ENCODE results near the gene GJA9.
"Not testable (repeated sequence)": the region's sequence is repeated elsewhere in the genome, so short reads cannot be mapped to it uniquely, and the experiment has no call there.

GJA9 gene

DNA sequence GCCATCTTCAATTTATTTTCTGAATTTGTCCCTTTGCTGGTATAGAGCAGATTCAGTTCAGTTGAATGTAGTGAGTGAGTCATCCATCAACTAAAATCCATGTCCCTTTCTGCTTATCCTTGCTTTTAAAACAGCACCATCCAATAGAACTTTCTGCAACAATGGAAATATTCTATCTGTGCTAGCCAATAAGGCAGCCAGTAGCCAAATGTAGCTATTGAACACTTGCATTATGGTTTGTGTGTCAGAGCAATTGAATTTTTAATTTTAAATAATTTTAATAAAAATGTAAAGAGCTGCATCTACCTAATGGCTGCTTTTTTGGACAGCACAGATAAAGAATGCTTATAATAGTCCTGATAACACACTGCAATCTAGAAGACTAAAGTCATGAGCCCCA lies at the start of gene GJA9:
Gene GJA9 (minus strand): TSS at position 101 of the 400 bp plus-strand sequence. CDS start 5,489 bp downstream, outside the sequence.
- no peak for DNase-seq

DNA sequence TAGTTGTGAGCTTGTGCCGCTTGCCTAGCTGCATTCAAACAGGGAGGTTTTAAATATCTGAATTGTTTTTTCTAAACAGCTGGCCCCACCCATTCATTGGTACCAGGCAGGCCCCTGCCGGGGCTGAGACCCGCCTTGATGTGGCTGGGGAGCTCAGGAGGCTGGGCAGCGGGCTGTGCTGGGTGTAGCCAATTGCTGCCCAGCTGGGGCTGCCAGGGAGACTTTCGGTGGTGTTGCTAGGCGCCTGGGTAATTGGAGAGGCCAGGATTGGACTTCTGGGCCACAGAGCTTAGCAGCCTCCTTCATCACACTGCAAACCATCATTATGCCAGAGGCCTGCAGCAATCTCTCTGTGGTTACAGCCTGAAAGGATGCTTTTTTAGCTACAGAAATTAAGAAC lies 48.1 kb upstream of the GJA9 start:
- no peak for DNase-seq

DNA sequence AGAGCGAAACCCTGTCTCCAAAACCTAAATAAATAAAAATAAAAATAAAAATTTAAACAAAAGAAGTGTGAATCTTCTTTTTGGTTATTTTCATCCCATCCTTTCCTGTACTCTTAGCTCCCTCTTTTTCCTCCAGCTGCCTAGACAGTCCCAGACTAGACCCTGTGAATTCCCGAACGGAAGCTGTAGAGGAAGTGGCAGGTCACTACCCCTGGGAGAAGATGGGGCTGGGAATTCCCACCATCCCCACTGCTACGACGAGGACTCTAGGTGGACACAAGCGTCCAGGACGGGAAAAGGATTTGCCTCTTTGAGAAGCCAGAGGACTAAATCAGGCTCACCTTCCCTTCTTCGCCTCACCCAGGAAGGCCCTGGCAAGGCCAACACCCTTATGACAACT lies 47.7 kb upstream of the GJA9 start:
- no peak for DNase-seq

DNA sequence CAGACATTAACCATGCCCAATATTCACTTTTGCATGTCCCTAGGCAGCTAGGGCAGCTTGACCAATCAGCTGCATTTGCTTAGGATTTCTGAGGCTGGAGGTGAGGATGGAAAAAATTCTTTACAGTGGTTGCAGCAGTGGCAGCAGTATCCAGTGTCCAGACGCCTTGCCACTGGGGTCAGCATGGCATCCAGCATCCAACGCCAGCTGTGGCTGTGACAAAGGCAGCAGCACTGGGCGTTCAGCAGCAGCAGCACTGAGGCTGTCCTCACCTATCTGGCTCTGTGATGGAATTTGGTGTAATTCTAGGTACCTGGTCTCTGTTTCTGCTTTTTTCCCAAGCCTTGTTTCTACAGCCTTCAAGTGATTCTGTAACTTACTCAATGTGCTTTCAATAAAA lies 44.7 kb upstream of the GJA9 start:
- no peak for DNase-seq

DNA sequence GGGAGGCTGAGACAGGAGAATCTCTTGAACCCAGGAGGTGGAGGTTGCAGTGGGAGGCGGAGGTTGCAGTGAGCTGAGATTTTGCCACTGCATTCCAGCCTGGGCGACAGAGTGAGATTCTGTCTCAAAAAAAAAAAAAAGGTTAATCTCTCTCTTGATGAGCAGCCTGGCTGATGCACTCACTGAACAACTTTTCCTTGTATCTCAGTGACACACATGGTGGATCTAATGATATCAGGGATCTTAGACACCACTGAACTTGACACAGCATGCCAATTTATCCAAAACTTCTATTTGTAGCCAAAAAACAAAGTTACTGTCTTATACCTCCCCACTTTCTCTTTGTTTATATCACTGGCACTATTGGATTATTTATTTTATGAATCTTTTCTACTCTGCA lies 44.0 kb upstream of the GJA9 start:
- no peak for DNase-seq

DNA sequence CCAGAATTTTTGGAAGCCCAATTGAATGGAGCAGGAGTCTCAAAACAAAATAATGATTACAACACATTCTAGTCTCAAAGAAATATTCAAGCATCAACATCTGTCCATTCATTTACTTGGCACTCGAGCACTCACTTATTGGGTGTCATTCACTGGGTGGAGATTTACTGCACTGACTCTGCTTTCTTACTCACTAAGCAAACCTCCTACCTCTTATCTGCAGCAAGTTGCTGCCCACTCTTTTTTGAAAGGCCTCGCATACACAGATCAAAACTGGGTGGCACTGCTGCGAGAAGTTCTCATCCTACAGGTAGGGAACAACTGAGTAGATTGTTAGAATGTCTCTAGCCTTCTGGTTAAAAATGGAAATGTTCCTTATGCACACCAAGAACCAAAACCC lies 42.2 kb upstream of the GJA9 start:
- DNase-seq: no peak

DNA sequence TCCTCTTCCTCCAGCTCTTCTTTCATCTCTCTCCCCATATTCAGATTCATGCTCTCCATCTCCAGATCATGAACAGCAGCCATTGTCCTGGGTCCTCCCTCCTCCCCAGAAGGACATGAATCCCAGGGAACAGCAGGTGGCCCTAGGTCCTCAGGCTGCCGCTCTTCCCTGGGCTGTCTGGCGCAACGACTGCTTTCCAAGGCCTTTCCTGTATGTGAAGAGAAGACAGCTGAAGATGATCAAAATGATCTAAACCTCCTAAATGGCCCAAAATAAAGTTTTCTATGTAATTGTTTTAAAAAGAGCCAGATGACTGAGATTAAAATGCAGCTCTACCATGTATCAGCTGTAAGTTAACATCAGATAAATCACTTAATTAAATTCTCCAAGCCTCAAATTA lies 37.7 kb upstream of the GJA9 start:
- no peak for DNase-seq

DNA sequence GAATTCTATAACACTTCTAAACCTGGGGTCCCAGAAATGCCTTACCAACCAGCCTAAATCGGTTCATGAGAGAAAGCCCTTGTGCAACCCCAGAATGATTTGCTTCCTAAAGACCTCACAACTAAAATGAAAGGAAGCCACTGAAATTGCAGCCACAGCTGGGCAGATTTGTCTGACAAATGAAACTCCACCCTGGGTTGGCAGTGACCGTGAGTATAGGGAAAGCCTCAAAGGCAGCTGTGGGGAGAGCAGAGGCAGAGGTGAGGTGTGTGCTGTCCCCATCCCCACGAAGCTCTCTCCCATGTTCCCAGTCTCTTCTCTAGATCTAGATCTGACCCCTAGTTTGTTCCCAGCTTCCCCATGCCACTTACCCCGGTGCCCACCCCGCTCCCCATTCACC lies 37.2 kb upstream of the GJA9 start:
- no peak for DNase-seq

DNA sequence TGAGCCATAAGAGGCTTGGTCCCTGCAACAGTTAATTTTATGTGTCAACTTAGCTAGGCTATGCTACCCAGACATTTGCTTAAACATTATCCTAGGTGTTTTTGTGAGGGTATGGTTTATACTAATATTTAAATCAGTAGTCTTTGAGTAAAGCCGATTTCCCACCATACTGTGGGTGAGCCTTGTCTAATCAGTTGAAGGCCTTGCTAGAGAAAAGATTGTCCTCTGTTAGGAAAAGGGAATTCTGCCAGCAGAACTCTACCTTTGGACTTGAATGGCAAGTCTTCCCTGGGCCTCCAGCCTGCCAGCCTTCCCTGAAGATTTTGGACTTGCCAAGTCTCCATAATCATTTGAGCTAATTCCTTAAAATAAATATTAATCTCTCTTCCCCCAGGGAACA lies 36.4 kb upstream of the GJA9 start:
- no peak for DNase-seq

DNA sequence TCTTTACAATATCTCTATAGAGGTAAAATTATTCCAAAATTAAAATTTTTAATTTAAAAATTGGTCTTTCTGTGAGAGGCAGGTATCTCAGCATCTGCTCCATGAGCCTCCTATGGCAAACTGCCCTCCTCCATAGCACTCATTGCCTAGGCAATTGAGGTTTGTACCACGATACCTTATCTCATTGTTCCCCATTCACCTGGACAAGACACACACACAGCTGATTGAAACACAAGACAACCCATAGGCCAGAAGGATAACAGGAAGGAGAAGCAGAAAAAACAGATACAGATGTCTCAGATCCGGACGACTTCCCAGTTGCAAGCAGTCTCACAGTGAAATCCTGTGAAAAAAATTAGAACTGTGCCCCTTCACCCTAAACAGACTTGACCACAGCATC lies 36.0 kb upstream of the GJA9 start:
- no peak for DNase-seq

DNA sequence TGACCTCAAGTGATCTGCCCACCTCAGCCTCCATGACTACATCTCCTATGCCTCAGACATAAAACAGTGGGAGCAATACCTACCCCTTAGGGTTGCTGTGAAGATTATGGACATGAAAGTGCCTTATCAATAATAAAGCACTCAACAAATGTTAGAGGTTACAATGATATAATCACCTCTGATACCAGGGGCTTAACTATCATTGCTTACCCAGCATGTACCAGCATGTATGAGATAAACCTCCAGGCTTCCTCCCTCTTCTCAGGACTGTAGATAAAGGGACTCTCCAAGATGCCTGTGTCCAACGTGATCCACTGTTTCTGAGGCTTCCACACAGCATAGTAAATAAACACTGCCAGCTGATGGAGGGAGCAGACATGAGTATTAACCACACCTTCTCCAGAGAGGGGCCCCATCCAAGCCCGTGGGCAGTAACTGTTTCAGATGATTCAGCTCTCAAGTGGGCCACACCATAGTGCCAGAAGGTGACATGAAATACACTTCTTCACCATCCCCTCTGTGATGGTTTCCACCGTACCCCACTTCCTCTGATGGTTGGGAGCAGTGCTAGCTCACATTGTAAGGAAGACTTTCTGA lies 34.1 kb upstream of the GJA9 start:
- DNase-seq: no peak

DNA sequence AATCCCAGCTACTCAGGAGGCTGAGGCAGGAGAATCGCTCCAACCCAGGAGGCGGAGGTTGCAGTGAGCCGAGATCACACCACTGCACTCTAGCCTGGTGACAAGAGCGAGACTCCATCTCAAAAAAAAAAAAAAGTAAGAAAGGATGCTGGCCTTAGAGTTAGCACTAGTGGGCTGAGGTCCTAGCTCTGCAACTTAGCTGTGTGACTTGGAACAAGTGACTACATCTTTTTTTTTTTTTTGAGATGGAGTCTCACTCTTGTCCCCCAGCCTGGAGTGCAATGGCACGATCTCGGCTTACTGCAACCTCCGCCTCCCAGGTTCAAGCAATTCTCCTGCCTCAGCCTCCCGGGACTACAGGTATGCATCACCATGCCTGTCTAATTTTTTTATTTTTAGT lies 33.5 kb upstream of the GJA9 start:
- DNase-seq: not testable (repeated sequence)

DNA sequence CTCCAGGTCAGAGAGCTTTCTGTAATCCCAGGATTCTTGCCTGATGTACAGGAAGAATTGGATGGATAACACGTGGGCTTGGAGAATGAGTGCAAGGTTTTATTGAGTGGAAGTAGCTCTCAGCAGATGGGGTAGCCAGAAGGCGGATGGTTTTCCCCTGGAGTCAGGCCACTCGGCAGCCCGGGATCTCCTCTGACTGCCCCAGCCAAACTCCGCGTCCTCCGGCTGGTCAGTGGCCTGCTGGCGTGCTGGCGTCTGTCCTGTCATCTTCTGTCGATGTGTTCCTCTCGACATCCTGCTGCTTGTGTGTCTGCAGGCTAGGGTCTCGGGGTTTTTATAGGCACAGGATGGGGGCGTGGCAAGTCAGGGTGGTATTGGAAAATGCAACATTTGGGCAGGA lies 27.4 kb upstream of the GJA9 start:
- DNase-seq: no peak

DNA sequence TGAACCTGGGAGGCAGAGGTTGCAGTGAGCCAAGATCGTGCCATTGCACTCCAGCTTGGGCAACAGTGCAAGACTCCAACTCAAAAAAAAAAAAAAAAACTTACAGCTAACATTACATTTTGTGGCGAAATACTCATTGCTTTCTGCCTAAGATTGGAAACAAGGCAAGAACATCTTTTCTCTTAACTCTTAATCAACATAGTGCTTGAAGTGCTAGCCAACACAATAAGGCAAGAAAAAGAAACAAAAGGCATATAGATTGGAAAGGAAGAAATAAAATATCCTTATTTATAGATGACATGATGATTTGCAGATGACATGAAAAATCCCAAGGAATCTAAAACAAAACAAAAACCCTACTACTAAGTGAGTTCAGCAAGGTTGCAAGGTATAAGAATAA lies 24.6 kb upstream of the GJA9 start:
- DNase-seq: no peak

DNA sequence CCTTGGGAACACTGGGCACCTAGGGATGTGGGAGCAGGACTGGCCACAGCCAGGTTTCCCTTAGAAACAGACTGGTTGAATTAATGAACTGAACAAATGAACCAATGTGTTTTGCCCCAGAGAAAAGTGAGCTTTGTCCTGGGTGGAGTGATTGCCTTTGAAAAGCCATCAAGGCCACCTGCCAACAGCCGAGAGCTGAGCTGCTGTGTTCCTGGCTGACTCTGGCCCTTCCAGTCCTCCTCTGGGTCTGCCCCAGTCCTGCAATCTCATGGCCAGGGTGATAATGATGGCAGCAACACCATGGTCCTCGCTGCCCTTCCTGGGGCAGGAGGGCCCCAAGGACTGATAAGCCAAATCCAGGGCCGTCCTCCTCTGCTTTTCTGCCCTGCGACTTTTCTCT lies 18.2 kb upstream of the GJA9 start:
- DNase-seq: no peak

DNA sequence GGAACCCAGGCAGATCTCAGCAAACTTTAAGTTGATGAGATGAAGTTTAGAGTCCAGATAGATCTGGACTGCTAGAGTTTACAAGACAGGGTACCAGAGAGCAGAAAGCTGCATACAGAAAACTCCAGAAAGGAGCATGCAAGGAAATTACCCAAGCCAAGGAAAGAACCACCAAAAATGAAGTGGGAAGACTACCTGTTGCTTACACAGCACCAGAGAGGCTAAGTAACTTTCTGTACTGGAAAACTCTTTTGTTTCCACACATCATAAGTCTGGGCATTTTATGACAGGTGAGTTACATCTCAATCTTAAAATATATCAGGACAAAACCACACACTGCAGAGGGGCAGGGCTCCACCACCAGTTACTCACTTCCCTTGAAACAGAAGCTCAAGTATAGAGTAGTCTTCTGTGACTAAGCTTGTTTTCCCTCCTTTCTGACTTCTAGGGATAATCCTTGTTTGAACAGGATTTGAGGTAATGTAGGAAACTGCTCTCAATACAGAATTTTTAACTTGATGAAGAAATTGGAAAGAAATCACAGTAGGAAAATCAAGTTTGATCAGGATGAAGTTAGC lies 17.4 kb upstream of the GJA9 start:
- DNase-seq: no peak

DNA sequence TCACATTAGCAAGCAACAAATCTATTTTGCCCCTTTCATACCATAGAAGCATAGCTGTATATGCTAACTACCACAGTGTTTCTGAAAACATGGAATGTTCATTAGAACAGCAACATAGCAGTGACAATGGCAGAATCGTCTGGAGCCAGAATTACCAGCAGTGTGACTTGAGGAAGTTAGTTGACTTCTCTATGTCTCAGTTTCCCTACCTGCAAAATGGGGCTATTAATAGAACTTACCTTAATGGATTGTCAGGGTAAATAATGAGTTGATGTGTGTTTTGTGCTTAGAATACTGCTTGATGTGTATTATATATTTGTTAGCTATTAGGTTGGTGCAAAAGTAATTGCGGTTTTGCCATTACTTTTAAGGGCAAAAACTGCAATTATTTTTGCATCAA lies 14.8 kb upstream of the GJA9 start:
- no peak for DNase-seq

DNA sequence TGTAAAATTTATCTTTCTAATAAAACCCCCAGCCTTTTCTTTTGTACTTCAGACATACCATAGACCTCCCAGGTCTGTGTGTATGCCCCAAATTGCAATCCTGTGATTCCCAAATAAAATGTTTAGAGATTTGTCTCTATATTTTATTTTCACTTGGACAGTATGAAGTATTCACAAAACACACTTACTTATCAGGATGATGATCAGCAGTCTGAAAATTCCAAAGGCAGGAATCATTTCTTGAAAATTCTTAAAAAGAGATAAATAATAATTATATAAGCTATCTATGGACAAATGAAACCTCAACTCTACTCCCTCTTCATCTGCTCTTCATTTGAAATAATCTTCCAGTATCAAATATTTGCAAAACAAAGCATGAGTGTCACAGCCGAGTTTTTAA lies 11.6 kb upstream of the GJA9 start:
- no peak for DNase-seq

DNA sequence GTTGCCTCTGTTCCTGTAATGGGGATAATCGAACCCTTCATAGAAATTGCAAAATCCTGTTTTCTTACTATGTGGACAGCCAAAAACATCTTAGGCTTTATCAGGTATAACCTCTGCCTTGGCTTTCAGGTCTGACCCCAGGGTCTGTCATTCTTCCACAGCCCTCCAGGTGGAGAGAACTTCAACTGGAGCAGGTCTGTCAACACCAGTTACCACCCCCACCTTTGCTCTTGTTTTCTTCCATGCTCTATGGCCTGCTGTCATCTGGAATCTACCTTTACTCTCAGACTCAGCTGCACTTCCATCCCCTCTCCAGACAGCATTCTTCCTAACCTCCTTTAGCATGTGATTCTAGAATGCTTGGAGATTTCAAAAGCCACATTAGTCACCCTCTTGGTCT lies 10.4 kb upstream of the GJA9 start:
- no peak for DNase-seq

DNA sequence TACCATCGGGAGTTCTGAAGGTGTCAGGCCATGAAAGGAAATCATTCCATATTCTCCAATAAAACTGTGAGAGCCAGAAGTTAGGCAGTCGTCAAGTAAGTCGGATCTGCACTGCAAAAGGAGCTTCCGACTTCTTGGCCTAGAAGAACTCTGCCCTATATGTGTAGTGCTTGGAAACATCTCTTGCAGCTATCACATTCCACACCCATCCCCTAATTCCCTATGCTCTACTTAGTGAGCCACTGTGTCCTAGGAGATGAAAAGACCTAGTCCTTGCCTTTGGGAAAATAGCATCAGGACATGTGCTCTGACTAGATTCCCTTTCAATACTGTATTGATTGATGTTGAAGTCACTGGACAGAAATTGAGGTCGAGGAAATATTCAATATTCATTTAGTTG lies 8.2 kb upstream of the GJA9 start:
- DNase-seq: no peak

DNA sequence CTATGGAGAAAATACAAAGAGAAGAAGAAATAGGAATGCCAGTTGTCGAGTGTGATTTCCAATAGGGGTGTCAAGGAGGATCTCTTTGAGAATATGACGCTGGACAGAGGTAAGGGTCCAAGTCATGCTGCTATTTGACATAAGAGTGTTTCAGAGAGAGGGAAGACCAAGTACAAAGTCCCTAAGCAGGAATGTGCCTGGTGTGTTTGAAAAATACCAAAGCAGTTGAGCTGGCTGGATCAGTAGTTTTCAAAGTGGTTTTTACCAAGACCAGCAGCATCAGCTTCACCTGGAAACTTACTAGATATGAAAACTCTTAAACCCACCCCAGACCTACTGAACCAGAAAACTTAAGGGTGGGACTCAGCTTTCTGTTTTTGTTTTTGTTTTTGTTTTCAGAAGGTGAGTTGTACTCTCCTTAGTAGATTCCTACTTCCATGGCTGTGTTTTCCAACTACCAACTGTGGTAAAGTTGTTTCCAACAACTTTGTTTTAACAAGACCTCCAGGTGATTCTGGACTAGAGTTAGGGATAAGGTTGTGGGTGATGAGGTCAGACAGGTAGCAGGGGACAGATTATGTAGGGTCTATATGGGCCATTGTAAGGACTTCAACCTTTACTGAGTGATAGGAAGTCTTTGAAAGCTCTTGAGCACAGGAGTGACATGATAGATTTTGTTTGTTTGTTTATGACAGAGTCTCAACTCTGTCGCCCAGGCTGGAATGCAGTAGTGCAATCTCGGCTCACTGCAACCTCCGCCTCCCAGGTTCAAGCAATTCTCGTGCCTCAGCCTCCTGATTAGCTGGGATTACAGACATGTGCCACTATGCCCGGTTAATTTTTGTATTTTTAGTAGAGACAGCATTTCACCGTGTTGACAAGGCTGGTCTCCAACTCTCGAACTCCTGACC lies 7.3 kb upstream of the GJA9 start:
- no peak for DNase-seq

DNA sequence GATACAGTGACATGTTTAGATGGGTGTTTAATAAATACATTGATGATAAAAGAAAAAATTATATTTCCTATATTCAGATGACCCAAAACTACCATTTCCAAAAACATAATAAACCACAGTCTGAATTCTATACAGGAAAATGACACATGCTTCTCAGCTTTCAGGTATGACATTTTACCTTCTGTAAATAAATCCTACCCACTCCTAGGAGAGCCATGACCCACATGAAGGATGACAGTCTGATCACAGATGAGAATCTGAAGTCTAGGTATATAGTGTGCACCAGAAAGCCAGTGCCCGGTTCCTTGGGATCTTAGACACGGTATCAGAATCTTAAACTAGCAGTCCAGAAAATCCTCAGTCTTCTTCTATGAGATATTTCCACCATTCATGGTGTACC lies 3.7 kb upstream of the GJA9 start:
- no peak for DNase-seq

DNA sequence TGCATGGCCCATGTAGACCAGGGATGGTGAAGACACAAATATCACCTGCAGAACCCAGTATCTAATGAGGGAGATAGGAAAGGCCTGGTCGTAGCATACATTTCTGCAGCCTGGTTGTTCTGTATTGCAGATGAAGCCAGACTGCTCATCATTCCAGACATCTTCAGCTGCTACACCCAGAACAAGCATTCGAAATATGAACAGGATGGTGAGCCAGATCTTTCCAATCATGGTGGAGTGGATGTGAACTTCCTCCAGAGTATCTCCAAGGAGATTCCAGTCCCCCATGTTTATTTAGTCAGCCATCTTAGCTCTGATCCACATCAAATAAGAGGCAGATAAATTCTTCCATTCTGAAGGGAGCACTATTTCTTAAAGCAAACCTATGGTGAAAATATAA lies 5.6 kb downstream of the GJA9 start:
- no peak for DNase-seq
